Erythroblast (primary cell): ENCODE data around the gene GPC6.
"Not testable (repeated sequence)": the region's sequence is repeated elsewhere in the genome, so short reads cannot be mapped to it uniquely, and the experiment has no call there.

Source experiments
- DNase-seq, 2 experiments: peaks; one replicate each; lab custom pipeline; 2025; lab: John Stamatoyannopoulos, UW
- GATA1 ChIP-seq: IDR thresholded peaks from 2 replicates; pipeline ENCODE4 v1.6.1; 2011; ENCODE audit warnings: low read depth, mild to moderate bottlenecking, control low read depth, low read length, moderate library complexity
- POLR2A ChIP-seq: IDR thresholded peaks from 2 replicates; pipeline ENCODE4 v1.6.1; 2011; ENCODE audit warnings: mild to moderate bottlenecking, low read length

The GPC6 gene

DNA sequence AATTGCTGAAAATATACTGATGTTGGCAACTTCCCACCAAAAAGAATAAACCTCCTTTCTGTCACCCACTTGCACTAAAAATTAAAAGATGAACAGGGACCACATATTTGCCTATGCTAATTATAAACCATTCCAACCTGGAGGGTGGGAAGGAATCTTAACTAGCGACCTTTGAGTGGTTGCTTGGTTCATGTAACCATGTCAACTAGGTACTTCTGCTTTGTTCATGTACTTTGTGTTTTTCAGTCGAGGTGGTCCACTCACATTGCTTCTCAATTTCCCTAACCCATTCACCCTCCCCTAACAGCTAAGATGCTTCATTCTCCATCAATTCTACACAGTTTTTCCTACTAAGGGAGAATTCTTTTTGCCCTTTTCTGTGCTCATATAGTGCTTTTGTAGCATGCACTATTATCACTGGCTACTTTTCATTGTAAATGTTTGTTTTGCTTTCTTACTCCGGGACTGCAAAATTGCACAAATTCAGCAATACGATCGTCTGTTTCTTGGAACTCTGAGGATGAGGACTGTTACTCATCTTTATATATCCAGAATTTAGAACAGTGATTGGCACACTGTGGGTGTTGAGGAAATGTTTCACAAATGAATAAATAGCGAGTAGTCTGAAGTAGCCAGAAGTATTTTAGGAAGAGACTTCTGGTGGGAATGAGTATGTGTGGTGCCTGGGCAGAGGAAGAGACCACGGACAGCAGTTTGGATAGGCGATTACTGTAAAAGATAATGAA, 187.5 kb downstream of the GPC6 start:
- TF ChIP-seq GATA1 (no peak), POLR2A (no peak)
- DNase-seq, result no peak

DNA sequence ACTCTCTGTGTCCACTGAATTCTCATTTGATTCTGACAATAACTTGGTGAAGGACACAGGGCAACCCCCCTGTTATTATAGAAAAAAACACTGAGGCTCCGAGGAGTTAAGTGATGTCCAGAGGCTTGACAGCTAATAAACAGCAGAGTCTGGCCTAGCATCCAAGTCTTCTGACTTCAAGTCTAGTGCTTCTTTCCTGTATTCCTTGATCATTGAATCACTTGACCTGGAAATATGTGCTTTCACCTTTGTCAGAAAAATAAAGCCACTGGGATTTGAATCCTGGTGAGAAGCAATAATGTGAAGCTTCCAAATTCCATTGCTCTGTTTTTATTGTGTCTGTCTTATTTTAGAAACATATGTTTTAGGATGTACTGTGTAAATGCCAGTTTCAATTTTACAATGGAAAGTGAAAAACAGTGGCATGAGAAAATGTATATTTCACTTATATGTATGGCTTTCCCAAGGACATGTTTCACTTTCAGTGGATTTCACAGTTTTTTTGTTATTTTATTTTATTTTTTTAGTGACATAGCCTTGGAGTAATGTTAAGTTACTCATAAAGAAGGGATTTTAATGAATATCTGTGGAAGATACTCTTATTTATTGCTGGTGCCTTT, 190.2 kb downstream of the GPC6 start:
- DNase-seq, result no peak
- TF ChIP-seq POLR2A (no peak), GATA1 (no peak)

DNA sequence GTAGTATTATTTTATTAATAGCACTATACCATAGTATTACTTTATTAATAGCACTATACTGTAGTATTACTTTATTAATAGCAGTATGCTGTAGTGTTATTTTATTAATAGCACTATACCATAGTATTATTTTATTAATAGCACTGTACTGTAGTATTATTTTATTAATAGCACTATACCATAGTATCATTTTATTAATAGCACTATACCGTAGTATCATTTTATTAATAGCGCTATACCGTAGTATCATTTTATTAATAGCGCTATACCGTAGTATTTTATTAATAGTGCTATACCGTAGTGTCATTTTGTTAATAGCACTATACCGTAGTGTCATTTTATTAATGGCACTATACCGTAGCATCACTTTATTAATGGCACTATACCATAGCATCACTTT, 191.8 kb downstream of the GPC6 start:
- no peak for DNase-seq
- TF ChIP-seq GATA1 (no peak), POLR2A (no peak)

DNA sequence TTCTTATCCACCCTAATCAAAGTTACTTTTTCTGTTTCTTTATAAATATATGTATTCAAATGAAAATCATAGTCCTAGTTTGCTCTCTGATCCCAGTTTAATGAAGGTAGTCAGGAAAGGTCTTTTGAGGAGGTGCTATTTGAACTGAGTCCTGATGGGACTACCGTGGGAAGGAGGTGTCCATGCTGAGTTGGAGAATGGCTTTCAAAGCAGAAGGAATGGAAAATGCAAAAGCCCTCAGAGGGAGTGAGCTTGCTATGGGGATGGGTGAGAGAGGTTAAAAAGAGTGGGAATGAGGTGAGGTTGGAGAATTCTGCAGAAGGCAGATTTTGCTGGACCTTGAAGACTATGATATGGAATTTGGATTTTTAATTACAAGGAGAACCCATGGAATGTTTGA, 193.6 kb downstream of the GPC6 start:
- DNase-seq, result no peak
- TF ChIP-seq GATA1 (no peak), POLR2A (no peak)

DNA sequence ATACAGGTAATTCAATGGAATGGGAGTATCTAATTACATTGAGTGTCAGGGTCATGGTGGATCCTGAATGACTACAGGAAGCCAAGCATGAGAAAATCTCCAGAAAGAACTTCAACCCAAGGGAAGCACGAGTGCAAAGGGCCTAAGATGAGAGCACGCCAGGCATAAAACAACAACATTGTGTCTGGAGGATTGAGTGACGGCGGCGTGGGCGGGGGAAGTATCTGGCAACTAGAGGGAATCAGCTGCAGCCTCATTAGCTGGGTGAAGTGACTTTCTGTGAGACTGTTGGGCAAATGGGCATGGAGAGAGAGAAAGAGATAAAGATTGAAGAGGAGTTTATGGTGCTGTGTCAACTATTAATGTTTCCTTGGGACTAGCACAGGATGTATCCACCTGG, 194.3 kb downstream of the GPC6 start:
- DNase-seq, result no peak
- TF ChIP-seq POLR2A, result no peak
- no peak for TF ChIP-seq GATA1

DNA sequence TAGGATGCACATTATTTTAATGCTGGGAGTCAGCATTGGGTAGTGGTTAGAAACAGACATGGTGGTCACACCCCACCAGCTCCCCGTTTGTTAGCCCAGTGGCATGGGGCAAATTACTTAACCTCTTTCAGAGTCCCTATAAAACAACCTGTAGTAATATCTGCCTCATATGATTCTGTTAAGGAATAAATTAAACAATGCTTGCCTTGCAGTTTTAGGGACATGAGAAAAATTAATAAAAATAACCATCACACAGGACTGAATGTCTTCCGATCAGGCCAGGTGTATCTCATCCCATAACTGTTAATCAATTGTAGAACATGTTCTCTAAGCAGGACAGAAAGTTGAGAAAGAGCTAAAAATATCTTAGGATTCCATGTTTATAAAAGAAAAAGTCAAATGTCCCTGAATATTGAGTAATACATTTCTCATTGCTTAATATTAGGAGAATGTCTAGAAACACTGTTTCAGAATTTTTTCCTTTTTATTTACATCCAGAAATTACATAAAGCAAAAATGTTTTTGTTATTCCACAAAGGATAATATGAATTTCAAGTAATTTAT, 196.5 kb downstream of the GPC6 start:
- DNase-seq, result no peak
- TF ChIP-seq GATA1 (no peak), POLR2A (no peak)

DNA sequence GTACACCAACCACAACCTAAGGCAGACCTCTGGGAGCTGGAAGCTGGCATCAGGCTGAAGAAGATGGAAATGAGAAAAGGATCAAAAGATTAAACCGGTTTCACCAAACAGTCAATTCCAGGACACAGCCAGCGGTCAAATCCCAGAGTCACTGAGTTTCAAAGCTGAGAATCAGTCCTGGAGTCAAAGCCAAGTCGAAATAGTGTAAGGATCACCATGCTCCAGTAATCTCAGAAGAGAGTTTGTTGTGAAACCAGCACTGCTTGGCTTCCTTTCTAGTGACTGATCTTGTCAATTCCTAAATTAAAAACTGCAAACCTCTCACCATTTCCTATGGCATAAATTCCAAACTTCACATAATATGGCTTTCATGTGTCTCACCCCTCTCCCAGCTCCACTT, 198.8 kb downstream of the GPC6 start:
- no peak for DNase-seq
- no peak for TF ChIP-seq GATA1
- TF ChIP-seq POLR2A, result no peak

DNA sequence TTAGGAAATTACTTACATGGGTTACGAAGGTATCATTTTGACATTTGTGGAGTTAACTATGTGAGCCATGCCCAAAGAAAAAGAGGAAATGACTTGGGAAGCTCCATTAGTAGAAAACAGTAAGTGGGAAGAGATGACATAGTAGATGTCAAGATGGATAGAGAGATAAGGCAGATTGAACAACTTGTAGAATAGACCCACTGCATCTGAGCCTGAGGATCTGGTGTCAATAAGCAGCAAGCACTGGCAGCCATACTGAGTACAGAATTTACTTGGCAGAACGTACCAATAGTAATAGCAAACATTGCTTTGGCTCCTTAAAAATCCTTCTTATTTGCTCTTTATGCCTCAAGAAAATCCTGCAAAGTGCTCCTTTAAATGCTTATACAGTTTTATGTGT, 203.8 kb downstream of the GPC6 start:
- no peak for DNase-seq
- no peak for TF ChIP-seq POLR2A
- TF ChIP-seq GATA1, result no peak

DNA sequence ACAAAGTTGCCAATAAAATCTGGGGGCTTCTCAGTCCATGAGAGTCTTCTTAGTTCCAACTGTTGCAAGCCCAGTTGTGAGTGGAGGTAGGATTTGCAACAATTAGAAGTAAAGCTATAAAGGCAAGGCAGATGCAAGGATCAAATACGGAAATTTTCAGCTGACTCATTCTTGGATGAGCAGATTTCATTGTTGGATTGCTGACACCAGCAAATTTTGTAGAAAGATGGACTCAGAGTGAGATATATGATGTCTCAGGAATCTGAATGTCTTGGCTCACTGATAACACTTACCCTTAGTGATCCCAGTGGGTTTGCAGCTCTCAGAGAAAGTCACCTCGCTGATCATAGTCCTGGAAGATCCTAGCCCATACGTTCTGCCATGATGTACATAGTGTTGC, 209.0 kb downstream of the GPC6 start:
- no peak for DNase-seq

DNA sequence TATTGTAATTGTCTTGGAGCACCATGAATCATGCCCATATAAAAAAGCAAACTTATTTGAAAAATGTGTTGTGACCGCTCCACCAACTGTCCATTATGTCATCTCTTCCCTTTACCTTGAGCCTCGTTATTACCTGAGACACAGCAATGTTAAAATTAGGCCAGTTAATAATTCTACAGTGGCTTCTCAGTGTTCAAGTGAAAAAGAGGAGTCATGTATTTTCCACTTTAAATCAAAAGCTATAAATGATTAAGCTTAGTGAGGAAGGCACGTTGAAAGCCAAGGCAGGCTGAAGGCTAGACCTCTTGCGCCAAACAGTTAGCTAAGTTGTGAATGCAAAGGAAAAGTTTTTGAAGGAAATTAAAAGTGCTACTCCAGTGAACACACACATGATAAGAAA, 210.5 kb downstream of the GPC6 start:
- no peak for TF ChIP-seq GATA1
- no peak for TF ChIP-seq POLR2A
- DNase-seq, result no peak

More for the DNA sequence above, 209.0 kb downstream of the GPC6 start:
- TF ChIP-seq GATA1 (no peak), POLR2A (no peak)

DNA sequence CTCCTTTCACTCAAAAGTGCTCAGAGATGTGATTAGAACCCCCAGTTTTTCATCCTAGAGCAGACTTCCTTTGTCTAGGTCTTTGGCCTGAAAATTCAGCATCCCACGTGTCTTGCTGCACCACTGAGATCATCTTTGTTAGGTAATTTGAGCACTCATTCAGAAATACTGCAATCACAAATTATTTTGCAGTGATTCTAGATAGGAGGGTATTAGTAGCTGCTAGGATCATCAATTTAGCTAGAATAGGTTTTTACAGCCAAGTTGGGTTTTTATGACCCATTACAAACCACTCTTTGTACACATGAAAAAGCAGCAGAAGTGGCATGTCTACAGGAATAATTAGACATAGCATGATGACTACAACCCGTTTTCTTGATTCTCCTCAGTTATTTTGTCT, 219.6 kb downstream of the GPC6 start:
- no peak for DNase-seq
- no peak for TF ChIP-seq POLR2A
- no peak for TF ChIP-seq GATA1

DNA sequence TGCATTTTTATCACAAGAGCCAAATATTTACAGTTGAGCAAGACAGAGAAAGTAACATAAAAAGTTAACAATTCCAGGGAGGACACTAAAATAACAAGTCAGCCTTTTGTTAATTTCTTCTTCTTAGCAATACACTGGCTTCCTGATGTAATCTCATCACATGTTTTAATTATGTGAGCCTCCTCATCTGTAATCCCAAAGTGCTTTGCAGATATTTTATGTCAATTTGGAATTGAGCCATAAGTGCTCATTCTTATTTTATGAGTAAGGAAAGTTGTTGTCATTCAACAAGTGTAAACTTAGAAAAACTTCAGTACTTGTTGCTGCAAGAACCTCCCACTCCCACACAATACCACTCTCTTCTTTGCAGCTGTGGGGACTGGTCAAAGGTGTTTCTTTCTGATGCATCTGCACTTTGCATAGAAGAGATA, 223.6 kb downstream of the GPC6 start:
- DNase-seq, result no peak
- TF ChIP-seq GATA1, result no peak
- no peak for TF ChIP-seq POLR2A

DNA sequence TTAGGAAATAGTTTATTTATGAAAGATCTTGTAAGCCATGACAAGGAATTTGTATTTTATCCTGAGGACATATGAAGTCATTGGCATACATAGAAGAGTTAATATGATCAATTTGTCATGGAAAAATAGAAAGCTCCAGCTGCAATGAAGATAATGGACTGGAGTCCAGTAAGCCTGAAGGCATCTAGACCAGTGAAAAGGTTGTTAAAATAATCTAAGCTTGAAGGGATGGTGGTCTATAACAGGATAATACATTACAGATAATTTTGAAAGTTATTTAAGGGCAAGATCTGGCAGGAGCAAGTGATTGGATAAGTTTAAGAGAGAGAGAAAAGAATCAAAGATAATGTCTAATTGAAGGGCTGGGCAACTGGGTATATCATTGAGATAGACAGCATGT, 224.2 kb downstream of the GPC6 start:
- TF ChIP-seq POLR2A, result no peak
- TF ChIP-seq GATA1, result no peak

DNA sequence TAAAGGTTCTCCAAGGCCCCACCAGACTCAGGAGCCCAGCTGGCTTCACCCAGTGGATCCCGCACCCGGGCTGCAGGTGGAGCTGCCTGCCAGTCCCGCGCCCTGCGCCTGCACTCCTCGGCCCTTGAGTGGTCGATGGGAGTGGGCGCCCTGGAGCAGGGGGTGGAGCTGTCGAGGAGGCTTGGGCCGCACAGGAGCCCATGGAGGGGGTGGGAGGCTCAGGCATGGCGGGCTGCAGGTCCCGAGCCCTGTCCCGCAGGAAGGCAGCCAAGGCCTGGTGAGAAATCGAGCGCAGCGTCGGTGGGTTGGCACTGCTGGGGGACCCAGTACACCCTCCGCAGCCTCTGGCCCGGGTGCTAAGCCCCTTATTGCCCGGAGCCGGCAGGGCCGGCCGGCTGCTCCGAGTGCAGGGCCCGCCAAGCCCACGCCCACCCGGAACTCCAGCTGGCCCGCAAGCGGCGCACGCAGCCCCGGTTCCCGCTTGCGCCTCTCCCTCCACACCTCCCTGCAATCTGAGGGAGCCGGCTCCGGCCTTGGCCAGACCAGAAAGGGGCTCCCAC, 228.1 kb downstream of the GPC6 start:
- DNase-seq, result not testable (repeated sequence)

More for the DNA sequence above, 224.2 kb downstream of the GPC6 start:
- no peak for DNase-seq

DNA sequence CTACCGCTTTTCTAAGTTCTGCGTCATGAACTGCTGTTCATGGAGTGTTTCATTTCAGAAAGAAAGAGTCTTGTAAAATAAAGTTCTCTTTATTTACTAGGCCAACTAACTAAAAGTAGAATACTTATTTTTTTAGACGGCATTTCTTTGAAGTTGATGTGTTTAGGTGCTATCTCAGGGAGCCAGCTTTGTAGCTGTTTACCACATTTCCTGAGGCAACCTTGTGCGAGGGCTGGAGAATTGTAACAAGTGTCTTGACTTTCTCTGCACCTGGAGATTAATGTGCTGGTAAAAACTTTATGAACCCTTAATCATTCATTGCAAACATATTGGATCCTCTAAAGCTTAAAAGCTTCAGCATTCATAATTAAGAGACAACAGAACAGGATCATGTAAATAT, 229.3 kb downstream of the GPC6 start:
- DNase-seq, result no peak
- TF ChIP-seq POLR2A, result no peak
- TF ChIP-seq GATA1, result no peak
